ENCODE results near the gene ITGA2B.
"Not testable (repeated sequence)": the region's sequence is repeated elsewhere in the genome, so short reads cannot be mapped to it uniquely, and the experiment has no call there.

Gene ITGA2B

DNA sequence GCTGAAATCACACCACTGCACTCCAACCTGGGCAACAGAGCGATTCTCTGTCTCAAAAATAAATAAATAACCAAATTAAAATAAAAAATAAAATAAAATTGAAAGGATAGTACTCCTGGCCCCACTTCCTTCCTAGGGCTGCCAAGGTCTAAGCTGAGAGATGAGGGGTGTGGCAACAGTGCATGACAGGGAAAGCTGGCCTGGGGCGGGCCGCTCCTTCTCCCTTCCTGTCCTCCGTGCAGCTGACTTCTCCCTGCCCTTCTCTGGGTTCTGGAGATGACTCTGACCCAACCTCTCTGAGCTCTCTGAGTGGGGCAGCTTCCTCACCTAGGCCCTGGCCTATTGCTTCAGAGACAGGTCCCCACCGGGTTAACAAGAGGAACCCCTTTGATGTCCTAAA lies 56.1 kb downstream of the ITGA2B start:
- DNase-seq = no peak

DNA sequence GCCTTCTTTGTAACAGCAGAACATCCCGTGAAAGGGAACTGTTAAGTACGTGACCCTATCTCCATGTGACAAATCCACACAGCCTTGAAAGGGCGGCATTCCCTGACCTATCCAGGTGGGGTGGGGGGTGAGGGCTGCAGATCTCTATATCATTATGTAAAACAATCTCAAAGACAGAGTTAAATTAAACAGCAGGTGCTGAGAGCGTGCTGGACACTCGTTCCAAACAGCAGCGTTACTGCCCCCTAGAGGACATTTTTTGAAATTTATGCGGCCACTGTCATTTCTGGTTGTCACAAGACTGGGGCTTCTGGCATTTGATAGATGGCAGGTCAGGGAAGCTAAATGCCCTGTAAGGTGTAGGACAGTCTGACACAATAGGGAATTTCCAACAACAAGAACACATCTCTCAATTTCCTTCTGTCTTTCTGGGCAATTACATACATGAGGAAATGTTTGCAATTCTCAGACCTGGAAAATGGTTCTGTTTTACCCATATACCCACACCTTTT lies 58.1 kb downstream of the ITGA2B start:
- peak in 43 of 58 donors; percentile 17 to 78 (median 40) for DNase-seq

DNA sequence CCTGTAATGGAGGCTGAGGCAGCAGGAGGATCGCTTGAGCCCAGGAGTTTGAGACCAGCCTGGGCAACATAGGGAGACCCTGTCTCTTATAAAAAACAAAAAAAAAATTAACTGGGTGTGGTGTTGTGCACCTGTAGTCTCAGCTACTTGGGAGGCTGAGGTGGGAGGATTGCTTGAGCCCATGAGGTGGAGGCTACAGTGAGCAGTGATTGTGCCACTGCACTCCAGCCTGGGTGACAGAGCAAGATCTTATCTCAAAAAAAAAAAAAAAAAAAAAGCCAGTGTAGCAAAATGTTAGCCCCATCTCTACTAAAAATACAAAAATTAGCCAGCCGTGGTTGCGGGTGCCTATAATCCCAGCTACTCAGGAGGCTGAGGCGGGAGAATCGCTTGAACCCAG lies 59.2 kb downstream of the ITGA2B start:
- DNase-seq = not testable (repeated sequence)

DNA sequence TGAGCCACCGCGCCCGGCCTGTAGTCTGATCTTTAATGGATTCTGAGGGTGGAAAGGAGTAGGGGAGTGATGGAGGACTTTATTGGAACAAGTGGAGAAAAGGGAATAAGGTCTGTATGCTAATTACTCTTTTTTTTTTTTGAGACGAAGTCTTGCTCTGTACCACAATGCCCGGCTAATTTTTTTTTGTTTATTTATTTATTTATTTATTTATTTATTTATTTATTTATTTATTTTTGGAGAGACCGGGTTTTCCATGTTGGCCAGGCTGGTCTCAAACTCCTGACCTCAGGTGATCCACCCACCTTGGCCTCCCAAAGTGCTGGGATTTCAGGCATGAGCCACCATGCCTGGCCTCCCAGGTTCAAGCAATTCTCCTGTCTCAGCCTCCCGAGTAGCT lies 59.9 kb downstream of the ITGA2B start:
- DNase-seq = not testable (repeated sequence)

DNA sequence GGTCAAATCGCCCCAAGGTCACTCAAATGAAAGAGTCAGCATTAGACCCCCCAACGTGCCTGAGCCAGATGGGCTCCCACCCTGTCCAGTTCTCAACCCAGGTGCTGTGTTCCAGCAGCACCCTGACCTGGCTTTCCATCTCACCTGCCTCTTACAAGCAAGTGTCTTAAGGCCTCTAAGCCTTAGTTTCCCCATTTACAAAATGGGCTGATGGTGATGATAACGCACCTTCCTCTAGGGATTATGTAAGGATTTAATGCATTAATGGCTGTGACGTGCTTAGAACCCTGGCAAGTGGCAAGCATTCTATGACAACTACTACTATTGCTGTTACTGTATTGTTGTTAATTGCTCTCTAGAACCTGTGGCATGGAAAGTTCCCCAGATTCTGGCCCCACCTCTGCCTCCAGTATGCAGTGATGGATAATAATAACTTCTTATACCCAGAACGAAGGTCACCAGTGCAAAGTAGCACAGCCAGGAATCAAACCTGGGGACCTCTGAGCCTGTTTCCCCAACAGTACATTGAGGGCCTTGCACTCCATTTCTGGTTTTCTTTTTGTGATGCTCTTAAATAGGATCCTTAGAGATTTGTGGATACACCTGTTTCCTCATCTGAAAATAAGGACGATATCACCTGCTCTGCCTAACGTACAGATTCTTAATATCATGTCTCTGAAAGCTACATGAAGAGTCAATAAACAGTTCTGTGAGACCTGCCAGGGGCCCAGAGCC lies 61.6 kb downstream of the ITGA2B start:
- DNase-seq = no peak

DNA sequence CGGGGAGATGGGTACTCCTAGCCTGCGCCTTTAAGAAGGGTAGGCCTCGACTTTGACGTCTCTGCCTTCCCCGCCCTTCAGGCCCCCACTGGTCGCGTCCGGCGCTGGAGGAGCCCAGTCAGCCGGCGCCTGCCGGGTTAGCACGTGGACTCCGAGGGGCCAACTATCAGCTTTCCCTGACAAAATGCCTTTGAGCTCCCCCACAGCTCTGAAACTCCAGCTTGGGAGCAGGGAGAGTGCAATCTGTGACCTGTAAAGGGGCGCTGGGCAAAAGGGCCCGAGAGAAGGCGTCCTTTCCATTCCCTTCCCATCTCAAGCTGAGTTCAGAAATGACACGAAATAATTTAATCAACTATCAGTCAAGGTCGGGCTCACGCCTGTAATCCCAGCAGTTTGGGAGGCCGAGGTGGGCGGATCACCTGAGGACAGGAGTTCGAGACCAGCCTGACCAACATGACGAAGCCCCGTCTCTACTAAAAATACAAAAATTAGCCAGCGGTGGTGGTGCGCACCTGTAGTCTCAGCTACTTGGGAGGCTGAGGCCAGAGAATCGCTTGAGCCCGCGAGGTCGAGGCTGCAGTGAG lies 62.5 kb downstream of the ITGA2B start:
- peak; percentile 57 to 99 (median 96) for DNase-seq

DNA sequence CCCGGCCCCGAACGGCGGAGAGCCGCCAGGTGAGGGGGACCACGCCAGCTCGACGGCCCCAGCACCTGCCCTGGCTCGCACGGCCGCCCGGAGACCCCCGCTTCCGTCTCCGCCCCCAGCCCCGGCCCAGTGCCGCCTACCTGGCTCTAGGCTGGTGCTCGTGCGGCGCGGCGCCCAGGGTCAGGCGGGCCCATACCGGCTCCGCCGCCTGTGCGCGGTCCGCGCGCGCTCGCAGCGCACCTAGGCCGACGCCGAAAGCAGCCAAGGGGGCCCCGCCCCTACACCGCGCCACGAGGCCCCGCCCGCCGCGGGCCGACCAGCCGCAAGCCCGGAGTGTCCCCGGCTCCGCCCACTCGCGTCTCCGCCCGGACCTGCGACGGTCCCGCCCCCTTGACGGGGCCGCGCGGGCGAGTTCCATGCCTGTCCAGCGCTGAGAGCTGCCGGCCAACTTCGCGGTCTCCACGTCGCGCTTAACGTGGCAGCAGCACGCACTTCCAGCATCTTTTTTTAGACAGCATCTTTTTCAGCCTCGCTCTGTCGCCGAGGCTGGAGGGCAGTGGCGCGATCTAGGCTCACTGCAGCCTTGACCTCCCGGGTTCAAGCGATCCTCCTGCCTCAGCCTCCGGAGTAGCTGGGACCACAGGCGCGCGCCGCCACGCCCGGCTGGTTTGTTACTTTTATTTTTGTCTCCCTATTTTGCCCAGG lies 64.7 kb downstream of the ITGA2B start, which contains the start of gene SLC25A39:
SLC25A39 (minus strand) TSS at position 253 of the 705 bp plus-strand sequence. CDS start 1,261 bp downstream, outside the sequence.
- peak; percentile 42 to 96 (median 89) for DNase-seq

DNA sequence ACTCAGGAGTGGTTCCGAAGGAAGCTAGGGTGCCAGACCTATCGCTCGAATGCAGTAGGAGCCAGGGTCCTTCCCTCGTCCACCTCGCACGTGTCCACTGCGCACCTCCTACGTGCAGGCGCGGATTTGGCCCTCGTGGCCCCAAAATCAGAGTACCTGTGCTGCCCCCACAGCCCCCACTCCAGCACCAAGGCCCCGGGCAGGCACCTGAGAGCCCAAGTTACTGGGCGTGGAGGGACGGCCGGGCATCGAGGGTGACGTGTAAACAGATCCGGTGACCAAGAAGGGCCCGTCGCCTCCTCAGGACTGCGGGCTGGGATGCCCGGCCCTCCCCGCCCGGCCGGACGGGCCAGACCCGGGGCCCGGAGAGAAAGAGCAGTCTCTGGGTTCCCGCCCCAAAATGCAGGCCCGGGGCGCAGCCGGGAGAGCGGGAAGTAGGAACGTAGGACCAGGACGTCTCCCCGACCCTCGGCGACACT lies 65.3 kb downstream of the ITGA2B start:
- DNase-seq = no peak

DNA sequence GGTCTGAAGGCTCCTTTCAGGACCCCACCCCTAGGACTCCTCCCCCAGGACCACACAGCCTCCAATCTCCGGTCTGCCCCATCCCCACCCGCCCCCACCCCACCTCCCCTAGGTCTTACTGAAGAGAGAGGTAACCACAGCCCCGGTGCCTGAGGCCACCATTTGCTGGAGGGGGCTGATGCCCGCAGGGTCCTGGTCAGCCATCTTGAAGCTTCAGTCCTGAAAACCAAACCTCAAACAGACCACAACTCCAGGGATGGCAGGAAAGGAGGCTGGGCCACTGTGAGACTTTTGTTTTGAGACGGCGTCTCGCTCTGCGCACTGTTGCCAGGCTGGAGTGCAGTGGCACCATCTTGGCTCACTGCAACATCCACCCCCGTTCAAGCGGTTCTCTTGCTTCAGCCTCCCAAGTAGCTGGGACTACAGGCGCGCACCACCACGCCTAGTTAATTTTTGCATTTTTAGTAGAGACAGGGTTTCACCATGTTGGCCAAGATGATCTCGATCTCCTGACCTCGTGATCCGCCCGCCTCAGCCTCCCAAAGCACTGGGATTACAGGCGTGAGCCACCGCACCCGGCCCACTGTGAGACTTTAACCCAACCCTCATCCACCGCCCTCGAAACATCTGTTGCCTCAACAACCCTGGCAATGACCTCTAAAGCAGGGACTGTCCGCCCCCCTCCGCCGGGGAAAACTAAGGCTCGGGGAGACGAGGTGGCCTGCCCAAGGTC lies 65.9 kb downstream of the ITGA2B start:
- no peak for DNase-seq

DNA sequence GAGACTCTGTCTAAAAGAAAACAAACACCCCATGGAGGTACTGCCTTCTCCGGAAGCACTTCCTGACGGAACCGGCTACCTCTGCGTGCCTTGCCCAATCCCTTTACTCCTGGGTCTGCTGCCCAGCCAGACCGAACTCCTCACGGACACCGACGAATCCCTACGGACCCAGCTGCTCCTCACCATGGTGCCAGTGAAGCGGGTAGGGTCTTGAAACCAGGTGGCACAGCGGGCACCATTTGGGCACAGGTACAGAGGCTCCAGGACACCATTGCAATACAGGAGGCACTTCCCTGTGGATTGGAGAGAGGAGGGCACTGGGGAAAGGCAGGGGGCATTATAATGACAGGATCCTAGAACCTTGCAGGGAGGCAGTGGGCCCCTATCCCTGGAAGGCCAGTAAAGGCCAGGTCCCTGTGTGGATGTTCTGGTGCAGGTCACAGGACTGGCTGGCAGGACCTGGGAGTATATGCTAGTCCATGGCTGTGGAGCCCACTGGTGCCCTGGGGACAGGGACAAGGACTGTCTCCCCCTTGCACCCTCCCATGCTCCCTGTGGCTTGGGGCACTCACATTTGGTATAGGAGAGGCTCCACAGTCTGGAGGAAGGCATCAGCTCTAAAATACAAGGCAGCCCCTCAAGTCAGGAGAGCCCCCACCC lies 67.1 kb downstream of the ITGA2B start:
- DNase-seq = no peak

Data from anterior cingulate cortex (tissue), 58 donors.